ENCODE results near the gene SEC11C.

Gene SEC11C

DNA sequence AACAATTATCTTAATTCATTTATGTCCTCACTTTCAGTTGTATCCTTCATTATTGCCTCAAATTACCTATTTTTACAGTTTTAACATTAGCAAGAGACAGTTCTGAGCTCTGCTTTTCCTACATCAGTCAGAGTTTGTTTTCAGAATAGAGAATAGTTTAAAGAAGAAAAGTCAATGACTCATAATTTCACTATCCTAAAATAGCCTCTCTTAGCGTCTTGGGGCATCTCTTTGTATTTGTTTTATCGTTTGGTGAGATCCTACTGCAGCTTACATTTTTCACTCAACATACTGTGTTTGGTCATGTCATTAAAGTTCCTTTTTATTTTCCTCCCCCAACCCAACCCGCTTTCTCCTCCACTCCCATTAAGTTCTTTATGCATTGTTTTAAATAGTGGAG, 3.8 kb downstream of the SEC11C start:
- Histone ChIP-seq H3K27ac (no peak overlapping the region), H3K4me2 (peak overlapping the region; percentile 45), H3K36me3 (no peaks in the 10 kb centered on the region), H3K4me1 (peaks cover 37% of the 10 kb centered on the region), H4K20me1 (peaks cover 45% of the 10 kb centered on the region; the same call in 1 of the 2 replicates), H3K4me3 (no peak overlapping the region), H3K27me3 (no peaks in the 10 kb centered on the region), H3K9ac (no peak overlapping the region), H3K9me3 (no peaks in the 10 kb centered on the region)
- TF ChIP-seq Cebpa-rat (IDR thresholded peaks at IDR 0.05): no peak

DNA sequence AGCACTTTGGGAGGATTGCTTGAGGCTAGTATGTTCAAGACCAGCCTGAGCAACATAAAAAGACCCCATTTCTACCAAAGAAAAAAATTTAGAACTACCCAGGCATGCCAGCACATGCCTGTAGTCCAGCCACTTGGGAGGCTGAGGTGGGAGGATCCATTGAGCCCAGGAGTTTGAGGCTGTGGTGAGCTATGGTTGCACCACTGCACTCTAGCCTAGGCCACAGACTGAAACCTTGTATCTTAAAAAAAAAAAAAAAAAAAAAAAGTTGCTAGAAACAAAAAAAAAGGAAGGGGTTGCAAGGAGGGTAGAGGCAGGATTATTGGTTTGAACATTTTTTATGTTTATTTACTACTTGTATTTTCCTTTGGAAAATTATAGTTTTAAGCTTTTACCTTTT, 4.8 kb downstream of the SEC11C start:
- H4K20me1 ChIP-seq: peaks cover 52% of the 10 kb centered on the region; the same call in 1 of the 2 replicates
- peaks cover 37% of the 10 kb centered on the region for H3K4me1 ChIP-seq
- H3K4me2 ChIP-seq: no peak overlapping the region
- no peaks in the 10 kb centered on the region for H3K9me3 ChIP-seq
- no peak overlapping the region for H3K4me3 ChIP-seq
- TF ChIP-seq Cebpa-rat (IDR thresholded peaks at IDR 0.05): no peak
- H3K27me3 ChIP-seq: no peaks in the 10 kb centered on the region
- no peak overlapping the region for H3K9ac ChIP-seq
- no peak overlapping the region for H3K27ac ChIP-seq
- no peaks in the 10 kb centered on the region for H3K36me3 ChIP-seq

DNA sequence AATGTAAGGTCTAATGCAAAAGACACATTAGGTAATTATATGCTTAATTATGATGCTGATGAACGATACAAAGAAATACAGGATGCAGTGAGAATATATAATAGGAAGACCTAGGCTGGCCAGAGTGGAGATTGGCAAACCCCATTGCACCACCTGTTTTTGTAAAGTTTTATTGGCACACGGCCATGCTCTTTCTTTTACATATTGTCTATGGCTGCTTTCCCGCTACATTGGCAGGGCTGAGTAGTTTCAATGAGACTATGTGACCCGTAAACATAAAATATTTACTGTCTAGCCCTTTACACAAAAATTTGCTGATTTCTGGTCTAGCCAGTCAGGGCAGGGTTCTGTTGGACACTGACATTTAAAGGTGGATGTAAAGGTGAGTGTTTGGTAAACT, 5.4 kb downstream of the SEC11C start:
- Histone ChIP-seq H4K20me1 (peaks cover 52% of the 10 kb centered on the region; the same call in 1 of the 2 replicates), H3K27me3 (no peaks in the 10 kb centered on the region), H3K9me3 (no peaks in the 10 kb centered on the region), H3K9ac (no peak overlapping the region), H3K36me3 (peaks cover 3% of the 10 kb centered on the region), H3K27ac (no peak overlapping the region), H3K4me1 (peaks cover 37% of the 10 kb centered on the region), H3K4me2 (no peak overlapping the region), H3K4me3 (no peak overlapping the region)
- no peak for TF ChIP-seq Cebpa-rat (IDR thresholded peaks at IDR 0.05)

DNA sequence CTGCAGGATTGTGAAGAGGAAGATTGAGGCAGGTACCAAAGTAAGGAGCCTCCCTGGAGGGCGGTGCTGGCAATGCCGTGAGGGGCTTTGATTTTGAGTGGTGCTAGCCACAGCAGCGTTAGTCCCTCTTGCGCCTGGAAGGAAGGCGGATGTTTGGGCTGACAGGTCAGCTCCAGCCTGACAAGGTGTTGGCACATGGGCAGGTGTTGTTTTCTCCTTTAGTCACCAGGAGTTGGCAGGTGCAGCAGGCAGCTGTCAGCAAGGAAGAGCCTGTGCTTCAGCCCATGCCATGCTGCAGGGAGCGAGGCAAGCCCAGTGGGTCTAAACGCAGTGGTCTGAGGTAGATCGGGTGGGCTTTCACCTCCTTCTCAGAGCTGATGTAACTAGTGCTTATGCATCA, 8.5 kb downstream of the SEC11C start:
- H4K20me1 ChIP-seq: peaks cover 25% of the 10 kb centered on the region; the same call in 1 of the 2 replicates
- H3K4me3 ChIP-seq: no peak overlapping the region
- H3K27me3 ChIP-seq: no peaks in the 10 kb centered on the region
- no peak overlapping the region for H3K27ac ChIP-seq
- no peak overlapping the region for H3K9ac ChIP-seq
- peaks cover 33% of the 10 kb centered on the region for H3K36me3 ChIP-seq
- H3K4me2 ChIP-seq: no peak overlapping the region
- H3K4me1 ChIP-seq: peaks cover 7% of the 10 kb centered on the region
- no peak for TF ChIP-seq Cebpa-rat (IDR thresholded peaks at IDR 0.05)
- H3K9me3 ChIP-seq: no peaks in the 10 kb centered on the region

DNA sequence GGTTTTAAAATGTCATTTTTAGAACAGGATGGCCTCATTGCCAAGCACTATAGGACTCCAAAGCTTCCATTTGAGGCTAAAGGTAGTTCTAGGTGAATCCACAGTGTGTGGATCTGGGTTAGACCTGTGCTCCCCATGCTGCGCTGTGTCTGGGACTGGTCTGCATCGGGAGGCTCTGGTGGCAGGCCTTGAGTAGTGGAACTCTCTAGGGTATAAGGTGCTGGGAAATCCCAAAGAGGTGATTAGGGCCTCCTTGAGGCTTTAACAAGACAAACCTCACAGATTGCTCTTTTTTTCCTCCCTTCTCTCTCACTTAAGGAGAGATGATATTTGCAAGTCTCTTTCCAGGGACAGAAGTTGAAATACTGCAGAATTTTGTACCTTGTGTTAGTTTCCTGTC, 9.3 kb downstream of the SEC11C start:
- H3K4me2 ChIP-seq: no peak overlapping the region
- no peak overlapping the region for H3K27ac ChIP-seq
- H3K9ac ChIP-seq: no peak overlapping the region
- no peaks in the 10 kb centered on the region for H3K9me3 ChIP-seq
- peaks cover 25% of the 10 kb centered on the region; the same call in 1 of the 2 replicates for H4K20me1 ChIP-seq
- TF ChIP-seq Cebpa-rat (IDR thresholded peaks at IDR 0.05): no peak
- H3K27me3 ChIP-seq: no peaks in the 10 kb centered on the region
- peaks cover 41% of the 10 kb centered on the region for H3K36me3 ChIP-seq
- H3K4me1 ChIP-seq: no peaks in the 10 kb centered on the region
- H3K4me3 ChIP-seq: no peak overlapping the region

DNA sequence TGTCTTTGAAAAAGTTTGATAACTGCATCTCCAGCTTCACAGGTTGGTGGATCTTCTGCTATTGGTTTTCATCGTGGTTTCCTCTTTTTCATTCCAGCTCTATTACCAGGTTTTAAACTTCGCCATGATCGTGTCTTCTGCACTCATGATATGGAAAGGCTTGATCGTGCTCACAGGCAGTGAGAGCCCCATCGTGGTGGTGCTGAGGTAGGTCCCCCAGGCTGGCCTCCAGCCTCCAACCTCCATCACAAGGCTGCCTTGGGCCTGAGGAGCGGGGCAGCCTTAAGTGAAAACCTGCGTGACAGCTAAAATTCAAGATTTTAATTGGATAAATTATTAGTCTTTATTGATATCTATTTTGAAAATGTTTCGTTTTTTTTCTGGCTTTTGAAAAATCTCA, 9.7 kb downstream of the SEC11C start:
- H3K4me3 ChIP-seq: no peak overlapping the region
- H3K9me3 ChIP-seq: no peaks in the 10 kb centered on the region
- H3K36me3 ChIP-seq: peaks cover 45% of the 10 kb centered on the region
- peaks cover 25% of the 10 kb centered on the region; the same call in 1 of the 2 replicates for H4K20me1 ChIP-seq
- TF ChIP-seq Cebpa-rat (IDR thresholded peaks at IDR 0.05): no peak
- no peaks in the 10 kb centered on the region for H3K4me1 ChIP-seq
- no peak overlapping the region for H3K9ac ChIP-seq
- H3K27me3 ChIP-seq: no peaks in the 10 kb centered on the region
- no peak overlapping the region for H3K27ac ChIP-seq
- H3K4me2 ChIP-seq: no peak overlapping the region

DNA sequence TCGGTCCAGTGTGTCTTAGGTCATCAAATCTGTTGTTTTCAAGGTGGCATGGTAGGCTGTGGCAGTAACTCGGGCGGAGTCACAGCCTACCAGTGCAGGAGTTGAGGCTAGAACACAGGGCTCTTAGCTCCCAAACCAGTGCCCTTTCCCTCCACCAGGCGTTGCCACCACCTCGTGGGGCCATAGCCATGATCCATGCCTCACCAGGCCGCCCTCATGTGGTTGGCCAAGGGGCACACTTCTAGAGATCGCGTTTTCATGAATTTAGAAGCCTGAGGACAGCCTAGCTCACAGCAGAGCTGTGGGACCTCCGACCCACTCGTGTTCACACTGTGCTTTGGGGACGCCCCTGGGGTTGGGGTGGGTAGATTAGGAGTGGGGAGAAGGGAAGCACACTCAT, 10.6 kb downstream of the SEC11C start:
- Histone ChIP-seq H3K4me2 (no peak overlapping the region), H3K9me3 (no peaks in the 10 kb centered on the region), H3K27me3 (no peaks in the 10 kb centered on the region), H3K9ac (no peak overlapping the region), H3K36me3 (peaks cover 53% of the 10 kb centered on the region), H3K27ac (no peak overlapping the region), H3K4me1 (no peaks in the 10 kb centered on the region), H4K20me1 (peaks cover 24% of the 10 kb centered on the region; the same call in 1 of the 2 replicates), H3K4me3 (no peak overlapping the region)
- no peak for TF ChIP-seq Cebpa-rat (IDR thresholded peaks at IDR 0.05)

DNA sequence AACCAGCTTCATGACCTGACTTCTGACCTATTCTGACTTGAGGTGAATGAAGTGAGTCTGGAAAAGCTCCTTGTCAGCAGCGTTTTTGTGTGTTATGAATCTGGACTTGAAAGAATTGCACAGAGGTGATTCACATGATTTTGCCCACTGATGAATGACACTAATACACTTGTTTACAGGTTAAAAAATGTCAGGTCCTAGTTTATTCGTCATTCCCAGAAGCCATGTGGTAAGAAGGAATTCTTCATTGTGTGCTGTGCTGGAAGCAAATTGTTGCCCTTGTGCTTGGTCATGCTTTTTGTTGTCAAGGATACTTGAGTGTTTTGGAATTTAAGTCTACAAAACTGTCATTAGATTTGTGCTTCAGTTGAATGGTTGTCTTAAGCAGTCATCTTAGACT, 15.5 kb downstream of the SEC11C start:
- no peak for TF ChIP-seq Cebpa-rat (IDR thresholded peaks at IDR 0.05)
- Histone ChIP-seq H4K20me1 (no peaks in the 10 kb centered on the region), H3K4me3 (no peak overlapping the region), H3K36me3 (peaks cover 67% of the 10 kb centered on the region), H3K9ac (no peak overlapping the region), H3K27ac (no peak overlapping the region), H3K4me1 (no peaks in the 10 kb centered on the region), H3K9me3 (no peaks in the 10 kb centered on the region), H3K4me2 (no peak overlapping the region), H3K27me3 (no peaks in the 10 kb centered on the region)

DNA sequence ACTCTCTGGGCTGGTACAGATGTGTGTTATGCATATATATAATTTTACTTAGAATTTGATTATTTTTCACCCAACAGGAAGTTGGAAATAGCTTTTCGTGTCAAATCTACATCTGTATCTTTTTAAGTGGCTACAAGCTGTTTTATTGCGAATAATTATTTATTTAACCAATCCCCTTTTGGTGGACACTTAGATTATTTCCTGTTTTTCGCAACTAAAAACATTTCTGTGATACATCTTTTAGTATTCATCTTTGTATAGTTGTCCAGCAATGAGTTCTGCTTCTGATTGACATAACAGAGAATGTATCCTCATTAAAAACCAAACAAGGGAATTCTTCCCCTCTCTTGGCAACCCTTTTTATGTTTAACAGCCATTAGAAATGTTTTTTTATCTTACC, 16.6 kb downstream of the SEC11C start:
- Histone ChIP-seq H3K4me2 (no peak overlapping the region), H3K36me3 (peaks cover 56% of the 10 kb centered on the region), H3K9me3 (no peaks in the 10 kb centered on the region), H3K4me3 (no peak overlapping the region), H3K27ac (no peak overlapping the region), H3K4me1 (no peaks in the 10 kb centered on the region), H4K20me1 (no peaks in the 10 kb centered on the region), H3K9ac (no peak overlapping the region), H3K27me3 (no peaks in the 10 kb centered on the region)
- TF ChIP-seq Cebpa-rat (IDR thresholded peaks at IDR 0.05): no peak

DNA sequence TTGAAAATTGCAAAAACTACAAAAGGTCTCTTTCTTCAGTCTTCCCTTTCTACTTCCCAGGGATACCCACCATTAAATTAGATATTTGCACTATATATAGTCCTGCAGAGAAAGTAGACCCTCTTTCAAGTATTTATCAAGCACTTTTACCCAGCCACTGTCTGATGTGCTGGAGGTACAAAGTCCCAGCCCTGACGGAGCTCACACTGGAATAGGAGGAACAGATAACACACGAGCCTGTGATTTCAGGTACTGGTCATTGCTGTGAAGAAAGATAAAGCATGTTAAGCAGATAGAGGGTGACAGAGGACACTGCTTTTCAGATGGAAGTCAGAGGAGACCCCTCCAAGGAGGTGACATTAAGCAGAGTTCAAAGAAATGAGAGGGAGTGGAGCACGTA, 19.6 kb downstream of the SEC11C start:
- H4K20me1 ChIP-seq: no peaks in the 10 kb centered on the region
- no peak for TF ChIP-seq Cebpa-rat (IDR thresholded peaks at IDR 0.05)
- no peak overlapping the region for H3K4me2 ChIP-seq
- no peaks in the 10 kb centered on the region for H3K9me3 ChIP-seq
- peaks cover 27% of the 10 kb centered on the region for H3K36me3 ChIP-seq
- no peak overlapping the region for H3K9ac ChIP-seq
- no peaks in the 10 kb centered on the region for H3K4me1 ChIP-seq
- no peak overlapping the region for H3K4me3 ChIP-seq
- no peak overlapping the region for H3K27ac ChIP-seq
- no peaks in the 10 kb centered on the region for H3K27me3 ChIP-seq

DNA sequence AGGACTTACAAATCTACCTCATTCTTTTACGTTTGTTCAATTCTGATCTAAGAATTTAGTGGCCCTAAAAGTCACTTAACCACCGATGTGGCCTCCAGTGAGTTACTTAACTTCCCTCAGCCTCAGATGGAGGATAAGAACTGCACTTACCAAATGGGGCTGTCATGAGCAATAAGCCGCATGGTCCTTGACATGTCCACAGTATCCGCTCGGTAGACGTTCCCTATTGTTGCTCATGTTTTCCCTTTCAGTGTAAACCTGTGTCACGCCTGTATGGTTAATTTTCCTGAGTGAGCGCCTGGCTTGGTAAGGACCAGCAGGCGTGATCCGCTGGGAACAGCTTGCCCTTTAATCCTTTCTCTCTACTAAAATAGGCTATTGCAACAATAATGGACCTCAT, 20.3 kb downstream of the SEC11C start:
- Histone ChIP-seq H4K20me1 (no peaks in the 10 kb centered on the region), H3K27ac (no peak overlapping the region), H3K4me2 (no peak overlapping the region), H3K4me3 (no peak overlapping the region), H3K9ac (no peak overlapping the region), H3K9me3 (no peaks in the 10 kb centered on the region), H3K36me3 (peaks cover 20% of the 10 kb centered on the region), H3K4me1 (no peaks in the 10 kb centered on the region), H3K27me3 (no peaks in the 10 kb centered on the region)
- no peak for TF ChIP-seq Cebpa-rat (IDR thresholded peaks at IDR 0.05)
